HG02759 (cell line): ENCODE measurements around the gene TUB.

Experiments
- ATAC-seq: cut with Tn5 transposase; IDR thresholded peaks from one replicate; pipeline ENCODE4 v1.9.1; 2021; ENCODE audit warnings: mild to moderate bottlenecking, moderate library complexity; ENCODE audit not compliant: unreplicated experiment

The TUB gene

DNA sequence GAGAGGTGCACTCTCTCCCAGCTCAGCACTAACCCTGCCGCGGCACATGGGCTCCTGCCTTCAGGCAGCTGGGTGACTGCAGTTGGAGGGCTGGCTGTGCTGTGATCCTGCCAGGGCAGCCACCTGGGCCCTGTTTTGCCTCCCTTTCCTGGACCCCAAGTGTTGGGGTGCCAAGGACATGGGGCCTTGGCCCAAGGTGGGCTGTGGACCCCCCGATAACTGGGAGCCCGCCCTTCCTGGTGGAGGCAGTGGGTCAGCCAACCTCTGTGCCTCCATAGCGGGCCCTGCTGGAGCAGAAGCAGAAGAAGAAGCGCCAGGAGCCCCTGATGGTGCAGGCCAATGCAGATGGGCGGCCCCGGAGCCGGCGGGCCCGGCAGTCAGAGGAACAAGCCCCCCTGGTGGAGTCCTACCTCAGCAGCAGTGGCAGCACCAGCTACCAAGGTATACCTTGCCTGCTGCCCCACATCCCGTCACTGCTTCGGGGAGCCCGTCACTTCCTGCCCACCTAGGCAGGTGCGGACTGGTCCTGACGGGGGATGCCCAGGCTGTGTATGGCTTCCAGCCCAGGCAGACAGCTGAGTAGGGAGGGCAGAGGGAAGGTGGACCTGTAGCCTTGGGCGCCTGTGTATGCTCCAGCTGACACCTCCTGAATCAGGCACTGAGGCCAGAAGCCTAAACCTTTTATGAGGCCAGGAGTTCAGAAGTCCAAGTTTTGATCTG lies 8.9 kb downstream of the TUB start:
- no peak for ATAC-seq

DNA sequence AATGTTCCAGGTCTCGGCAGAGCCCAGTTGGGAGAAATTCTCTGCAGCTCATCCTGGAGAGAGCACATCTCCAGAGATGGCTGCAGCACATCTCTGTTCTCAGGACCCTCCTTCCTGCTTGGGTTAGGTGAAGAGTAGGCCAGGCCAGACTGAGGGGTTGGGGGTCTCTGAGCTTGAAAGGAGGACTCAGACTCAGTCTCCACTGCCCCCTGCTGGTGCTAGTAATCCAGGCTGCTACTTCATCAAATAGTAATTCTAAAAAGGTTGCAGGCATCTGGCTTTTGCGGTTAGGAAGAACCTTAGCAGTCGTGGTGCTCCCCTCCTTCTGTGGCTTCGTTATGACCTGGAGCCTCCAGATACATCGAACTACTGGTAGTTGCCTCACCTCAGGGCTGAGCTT lies 9.7 kb downstream of the TUB start:
- ATAC-seq = no peak

DNA sequence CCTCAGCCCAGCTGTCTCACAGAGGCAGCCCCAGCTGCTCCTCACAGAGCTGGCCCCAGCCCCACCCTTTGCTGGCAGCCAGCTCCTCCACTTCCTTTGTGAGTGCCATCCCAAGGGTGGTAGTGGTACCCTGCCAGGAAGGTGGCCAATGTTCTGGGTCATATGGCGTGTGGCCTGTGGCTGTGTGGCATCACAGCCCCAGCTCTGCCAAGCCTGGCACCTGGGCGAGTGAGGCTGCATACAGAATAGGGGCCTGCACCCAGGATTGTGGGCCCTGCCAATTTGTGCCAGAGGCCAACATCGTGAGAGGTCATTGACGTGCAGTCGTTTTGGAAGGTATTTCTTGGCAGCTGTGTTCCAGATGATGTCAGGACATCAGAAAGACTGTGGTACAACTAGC lies 10.7 kb downstream of the TUB start:
- ATAC-seq = no peak

DNA sequence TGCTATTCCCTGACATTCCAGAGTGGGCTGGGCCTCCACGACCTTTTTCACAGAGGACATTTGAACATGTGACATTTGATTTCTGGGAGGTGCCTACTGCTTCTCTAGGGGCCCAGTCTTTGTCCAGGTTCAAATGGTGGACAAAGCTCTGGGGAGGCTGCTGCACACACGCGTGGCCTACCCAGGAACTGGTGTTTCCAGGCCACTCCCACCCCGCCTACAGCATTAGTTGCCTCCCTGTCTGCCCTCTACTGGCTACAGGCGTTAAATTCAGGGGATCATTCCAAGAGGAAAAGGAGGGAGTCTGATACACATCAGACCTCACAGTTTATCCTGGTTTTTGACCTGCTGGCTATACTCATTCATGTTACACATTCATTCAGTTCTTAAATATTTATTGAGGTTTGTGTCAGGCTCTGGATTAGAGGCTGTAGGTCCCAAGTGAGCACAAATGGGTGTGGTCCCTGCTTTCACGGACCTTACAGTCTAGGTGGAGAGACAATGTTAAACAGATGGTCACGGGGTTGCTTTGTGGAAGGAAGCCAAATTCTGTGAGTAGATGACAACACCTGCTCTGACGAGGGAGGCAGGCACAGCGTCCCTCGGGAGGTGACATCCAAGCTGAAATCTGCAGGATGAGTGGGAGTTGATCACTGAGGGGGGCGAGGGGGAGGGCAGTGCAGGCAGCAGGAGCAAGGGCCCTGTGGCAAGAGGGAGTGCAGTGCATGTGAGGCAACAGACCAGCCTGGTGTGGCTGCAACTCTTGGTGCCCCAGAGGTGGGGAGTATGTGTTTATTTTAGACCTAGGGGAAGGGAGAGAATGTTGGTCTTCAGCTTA lies 11.8 kb downstream of the TUB start:
- ATAC-seq = peak; percentile 75

DNA sequence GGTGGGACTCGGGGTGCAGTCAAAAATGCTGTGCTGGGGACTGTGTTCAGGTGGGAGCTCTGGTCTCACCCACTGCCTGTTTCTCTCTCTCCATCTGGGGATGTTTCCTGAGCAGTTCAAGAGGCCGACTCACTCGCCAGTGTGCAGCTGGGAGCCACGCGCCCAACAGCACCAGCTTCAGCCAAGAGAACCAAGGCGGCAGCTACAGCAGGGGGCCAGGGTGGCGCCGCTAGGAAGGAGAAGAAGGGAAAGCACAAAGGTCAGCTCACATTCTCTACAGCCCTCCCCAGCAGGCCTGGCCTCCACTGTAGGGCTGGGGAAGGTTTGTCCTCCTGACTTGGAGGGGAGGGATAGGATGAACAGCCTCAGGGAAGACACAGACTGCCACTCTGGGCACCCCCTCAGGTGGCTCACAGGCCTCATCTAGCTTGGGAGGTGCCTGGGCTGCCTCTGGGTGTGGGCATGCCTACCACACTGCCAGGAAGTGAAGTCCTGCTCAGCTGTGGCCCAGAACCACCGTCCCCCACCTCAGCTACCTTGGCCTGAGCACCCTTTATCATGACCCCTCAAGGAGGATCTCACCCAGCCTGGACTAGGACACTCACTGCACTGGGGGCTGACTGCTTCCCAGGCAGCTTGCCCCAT lies 13.0 kb downstream of the TUB start:
- ATAC-seq = no peak

DNA sequence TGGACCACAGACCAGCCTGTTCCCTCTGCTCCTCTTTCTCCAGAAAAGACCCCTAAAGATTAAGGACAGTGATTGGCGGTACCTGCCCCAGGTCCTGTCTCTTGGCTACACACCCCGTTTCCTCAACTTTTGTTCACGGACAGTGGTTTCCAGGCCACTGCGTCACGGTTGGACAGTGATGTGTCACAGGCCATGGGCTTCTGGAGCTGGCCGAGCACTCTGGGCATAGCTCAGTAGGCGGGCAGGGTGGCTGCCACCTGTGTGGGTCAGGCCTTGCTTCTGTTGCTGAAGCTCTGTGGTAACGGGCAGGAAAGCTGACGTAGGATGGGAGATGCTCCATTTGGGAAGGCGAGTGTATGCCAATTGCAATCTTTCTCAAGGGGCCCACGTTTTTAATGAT lies 13.6 kb downstream of the TUB start:
- ATAC-seq = no peak

DNA sequence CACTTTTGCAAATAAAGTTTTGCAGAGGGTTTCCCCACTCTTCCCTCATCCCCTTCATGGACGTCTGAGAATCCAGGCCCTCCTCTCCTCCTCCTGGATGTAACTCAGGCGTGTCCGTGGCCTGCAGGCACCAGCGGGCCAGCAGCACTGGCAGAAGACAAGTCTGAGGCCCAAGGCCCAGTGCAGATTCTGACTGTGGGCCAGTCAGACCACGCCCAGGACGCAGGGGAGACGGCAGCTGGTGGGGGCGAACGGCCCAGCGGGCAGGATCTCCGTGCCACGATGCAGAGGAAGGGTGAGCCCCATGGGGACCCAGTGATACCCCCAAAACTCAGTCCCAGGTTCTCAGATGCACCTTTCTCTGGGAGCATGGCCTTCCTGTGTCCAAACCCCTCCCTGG lies 14.4 kb downstream of the TUB start:
- no peak for ATAC-seq

DNA sequence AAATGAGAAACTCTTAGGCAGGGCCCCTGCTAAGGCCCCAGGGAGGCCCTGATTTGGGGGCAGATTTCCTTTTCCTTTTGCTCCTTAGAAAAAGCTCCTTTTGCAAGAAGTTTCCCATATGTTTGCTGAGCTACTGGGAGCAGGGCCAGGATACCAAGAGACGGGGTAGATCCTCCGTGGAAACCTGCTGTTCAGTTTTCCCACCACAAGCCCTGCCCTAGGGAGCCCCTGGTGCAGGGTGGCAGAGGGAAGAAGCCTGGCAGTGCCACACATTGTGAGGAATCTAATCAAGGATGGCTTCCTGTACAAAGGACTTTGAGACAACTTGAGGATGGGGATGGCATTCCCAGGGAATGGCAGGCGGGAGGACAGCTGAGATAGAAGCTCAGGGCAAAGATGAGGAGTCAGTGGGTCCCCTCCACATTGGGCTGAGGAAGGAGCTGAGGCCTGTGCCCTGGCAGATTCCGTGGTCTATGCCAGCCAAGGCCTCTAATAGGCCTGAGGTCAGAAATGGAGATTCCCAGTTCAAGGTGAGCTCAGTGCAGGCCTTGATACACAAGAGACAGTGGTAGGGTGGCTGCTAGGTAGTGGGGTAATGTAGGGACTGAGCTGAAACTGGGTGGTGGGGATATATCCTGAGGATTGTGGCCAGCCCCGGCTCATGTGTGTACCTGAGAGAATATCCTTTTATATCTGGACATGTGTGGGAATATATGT lies 15.0 kb downstream of the TUB start:
- ATAC-seq = no peak

DNA sequence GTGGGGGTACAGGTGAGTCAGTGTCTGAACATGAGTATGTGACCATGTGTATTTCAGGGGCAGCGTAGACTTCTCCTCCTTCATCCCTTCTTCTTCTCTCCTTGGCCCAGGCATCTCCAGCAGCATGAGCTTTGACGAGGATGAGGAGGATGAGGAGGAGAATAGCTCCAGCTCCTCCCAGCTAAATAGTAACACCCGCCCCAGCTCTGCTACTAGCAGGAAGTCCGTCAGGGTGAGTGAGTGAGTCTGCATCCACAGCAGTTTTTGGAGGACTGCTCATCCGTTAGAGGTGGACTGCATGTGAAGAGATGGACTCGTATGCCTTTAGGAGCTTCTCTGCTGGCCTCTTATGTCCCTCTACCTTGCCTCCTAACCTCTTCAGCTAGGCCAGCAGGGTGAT lies 15.6 kb downstream of the TUB start:
- no peak for ATAC-seq

DNA sequence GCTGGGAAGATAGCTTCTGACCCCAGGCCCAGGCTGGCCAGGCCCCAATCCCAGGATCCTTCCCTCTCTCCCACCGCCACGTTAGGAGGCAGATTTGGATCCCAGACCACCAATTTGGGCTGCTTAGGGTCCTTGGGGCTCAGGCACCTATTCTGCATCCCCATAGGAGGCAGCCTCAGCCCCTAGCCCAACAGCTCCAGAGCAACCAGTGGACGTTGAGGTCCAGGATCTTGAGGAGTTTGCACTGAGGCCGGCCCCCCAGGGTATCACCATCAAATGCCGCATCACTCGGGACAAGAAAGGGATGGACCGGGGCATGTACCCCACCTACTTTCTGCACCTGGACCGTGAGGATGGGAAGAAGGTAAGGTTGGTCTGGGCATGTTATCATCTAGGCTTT lies 16.1 kb downstream of the TUB start:
- no peak for ATAC-seq

DNA sequence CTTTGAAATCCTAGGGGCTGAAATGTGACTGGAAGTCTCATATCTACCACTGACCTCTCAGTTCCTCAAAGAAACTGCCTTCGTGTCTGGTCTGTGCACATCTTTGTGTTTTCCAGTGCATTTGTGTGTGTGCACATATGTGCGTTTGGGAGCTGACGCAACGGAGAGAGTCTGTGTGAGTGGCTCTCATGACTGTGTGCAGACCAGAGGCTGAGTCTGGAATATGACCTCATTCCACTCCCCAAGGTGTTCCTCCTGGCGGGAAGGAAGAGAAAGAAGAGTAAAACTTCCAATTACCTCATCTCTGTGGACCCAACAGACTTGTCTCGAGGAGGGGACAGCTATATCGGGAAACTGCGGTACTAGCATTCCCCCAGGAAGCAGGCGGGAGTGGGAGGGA lies 16.5 kb downstream of the TUB start:
- no peak for ATAC-seq

DNA sequence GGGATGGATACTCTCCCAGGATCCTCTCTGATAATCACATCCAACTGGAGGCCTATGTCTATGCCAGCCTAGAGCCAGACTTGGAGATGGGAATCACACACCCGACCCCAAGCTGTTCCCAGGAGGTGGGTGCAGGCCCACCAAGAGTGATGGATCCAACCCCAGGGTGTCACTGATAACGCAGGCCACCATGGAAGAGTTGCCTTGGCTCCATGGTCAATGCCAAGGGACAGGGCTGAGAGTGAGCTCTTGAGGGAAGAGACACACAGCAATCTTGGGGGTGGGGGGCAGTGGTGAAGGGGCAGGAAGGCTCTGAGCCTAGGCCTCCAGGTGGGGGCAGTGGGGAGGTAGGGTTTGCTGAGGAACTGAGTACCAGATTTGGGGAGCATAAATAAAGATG lies 16.9 kb downstream of the TUB start:
- no peak for ATAC-seq

DNA sequence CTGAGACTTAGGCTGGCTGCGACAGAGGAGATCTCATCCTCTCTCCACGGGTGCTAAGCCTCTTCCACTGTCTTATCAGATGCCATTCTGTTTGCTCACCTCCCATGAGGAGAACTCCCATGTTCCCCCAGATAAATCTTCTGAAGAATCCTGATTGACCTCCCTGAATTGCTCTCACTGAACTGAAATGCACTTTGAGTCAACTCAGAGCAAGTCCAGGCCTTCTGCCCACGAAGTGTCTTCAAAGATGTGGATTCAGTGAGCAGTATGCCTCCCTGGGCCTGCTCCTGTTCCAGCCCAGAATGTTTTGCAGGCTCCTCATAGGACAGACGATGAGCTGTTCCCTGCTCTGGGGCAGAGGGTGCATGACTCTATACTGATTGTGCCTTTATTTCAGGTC lies 17.4 kb downstream of the TUB start:
- ATAC-seq = no peak

DNA sequence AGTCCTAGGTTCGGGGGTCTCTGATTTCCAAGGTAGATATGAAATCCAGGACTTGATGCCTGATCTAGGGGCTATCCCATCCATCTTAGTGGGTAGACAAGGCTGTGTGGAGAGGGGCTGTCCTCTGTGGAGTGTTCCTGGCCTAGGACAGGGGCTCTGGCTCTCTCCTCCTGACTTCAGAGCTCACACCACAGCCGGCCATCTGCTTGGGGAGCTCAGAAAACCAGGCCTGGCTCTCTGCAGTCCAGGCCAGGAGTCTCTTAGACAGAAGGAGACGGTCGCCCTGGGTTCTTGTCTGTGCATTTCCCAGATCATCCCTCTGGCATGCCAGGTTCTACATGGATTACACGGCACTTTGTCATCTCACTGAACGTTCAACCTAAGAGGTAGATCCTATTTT lies 17.9 kb downstream of the TUB start:
- no peak for ATAC-seq

DNA sequence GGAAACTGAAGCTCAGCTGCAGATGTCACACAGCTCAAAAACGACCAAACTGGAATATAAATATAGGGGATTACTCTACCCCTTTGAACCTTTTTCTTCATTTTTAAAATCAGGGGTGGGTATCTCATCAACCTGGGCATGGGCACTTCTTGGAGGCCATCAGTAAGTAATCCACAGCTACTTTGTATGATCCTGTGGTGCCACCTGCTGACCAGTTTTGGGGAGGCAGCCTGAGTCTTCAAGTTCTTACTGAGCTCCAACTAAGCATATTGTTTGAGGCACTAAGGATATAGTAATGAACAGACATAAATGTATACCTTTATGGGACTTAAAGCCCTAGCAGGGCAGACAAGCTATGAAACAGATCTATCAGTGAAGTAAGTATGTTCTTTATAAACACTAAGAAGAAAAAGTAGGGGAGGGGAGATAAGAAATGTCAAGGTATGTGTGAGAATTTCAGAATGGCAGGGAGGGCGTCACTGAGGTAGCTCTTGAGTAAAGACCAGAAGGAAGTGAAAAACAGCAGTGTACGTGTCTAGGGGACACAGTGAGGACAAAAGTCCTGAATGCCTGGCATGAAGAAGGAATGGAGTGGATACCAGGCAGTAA lies 18.4 kb downstream of the TUB start:
- ATAC-seq = no peak

DNA sequence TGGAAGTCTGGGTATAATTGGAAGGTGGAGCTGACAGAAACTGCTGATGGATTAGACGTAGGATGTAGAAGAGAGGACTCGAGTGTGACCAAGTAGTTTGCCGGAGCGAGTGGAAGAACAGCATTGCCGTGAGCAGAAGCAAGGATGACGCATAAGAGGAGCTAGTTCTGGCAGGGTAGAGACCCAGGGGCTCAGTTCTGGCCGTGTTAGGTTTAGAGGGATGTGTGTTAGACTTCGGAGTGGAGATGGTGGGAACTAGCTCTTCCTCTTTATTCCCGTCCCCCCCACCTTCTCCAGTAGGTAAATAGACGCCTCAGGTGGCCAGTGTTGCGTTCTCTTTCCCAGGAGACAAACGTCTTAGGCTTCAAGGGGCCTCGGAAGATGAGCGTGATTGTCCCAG lies 19.1 kb downstream of the TUB start:
- ATAC-seq = no peak

DNA sequence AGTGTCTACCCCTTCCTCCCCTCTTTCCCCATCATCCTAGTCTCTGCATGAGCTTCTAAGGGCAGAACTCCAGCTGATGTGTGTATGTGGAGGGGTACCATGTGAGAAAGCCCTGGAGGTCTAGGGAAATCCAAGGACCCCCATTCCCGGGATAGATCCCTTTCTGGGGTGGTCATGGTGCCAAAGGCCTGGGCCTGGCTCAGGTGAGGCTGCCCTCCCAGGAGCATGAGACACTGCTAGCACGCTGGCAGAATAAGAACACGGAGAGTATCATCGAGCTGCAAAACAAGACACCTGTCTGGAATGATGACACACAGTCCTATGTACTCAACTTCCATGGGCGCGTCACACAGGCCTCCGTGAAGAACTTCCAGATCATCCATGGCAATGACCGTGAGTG lies 19.6 kb downstream of the TUB start:
- no peak for ATAC-seq

DNA sequence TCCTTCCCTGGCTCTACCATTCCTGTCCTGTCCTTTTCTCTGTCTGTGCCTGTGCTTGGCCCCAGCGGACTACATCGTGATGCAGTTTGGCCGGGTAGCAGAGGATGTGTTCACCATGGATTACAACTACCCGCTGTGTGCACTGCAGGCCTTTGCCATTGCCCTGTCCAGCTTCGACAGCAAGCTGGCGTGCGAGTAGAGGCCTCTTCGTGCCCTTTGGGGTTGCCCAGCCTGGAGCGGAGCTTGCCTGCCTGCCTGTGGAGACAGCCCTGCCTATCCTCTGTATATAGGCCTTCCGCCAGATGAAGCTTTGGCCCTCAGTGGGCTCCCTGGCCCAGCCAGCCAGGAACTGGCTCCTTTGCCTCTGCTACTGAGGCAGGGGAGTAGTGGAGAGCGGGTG lies 20.4 kb downstream of the TUB start:
- ATAC-seq = no peak

DNA sequence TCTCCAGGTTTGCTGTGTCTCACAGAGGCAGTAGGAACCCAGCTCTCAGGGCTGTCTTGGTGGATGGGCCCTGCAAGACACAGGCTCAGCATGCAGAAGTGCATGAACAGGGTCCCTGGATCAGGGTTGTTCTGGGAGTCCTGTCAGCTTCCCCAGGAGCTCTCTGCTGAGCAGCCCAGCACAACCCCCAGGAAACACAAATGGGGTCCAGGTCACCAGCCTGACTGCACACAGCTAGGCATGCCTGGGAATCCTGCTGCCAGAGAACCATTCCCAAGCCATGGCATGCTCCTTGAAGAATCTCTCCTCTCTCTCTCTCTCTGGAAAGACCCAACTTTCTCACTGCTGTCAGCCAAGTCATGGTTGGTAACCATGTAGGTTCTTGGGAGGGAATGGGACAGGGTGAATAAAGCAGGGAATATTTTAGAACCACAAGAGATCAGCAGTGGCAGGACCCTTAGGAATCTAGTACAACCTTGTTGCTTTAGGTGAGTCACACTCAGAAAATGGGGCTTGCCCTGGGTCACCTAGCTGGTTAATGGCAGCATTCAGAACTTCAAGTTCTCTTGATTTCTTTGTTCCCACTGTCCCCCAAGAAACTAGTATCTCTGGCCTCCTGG lies 21.4 kb downstream of the TUB start:
- no peak for ATAC-seq

DNA sequence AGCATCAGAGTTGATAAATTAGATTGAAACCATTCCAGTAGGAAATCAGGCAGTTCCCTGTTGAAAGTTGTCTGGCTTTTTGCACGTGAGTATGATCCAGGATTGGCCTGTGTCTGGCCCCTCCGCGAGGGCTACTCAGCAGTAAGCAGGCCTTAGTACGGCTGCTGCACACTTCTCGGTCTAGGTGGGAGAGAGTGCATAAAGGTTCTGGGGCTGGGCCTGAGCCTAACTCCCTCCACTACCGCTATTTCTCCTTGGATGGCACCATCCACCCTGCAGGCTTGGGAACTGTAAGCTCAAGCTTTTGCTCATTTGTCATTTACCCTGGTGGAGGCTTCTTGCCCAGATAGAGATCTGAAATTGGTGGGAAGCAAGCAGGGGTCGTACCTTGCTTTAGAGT lies 22.0 kb downstream of the TUB start:
- ATAC-seq = no peak

DNA sequence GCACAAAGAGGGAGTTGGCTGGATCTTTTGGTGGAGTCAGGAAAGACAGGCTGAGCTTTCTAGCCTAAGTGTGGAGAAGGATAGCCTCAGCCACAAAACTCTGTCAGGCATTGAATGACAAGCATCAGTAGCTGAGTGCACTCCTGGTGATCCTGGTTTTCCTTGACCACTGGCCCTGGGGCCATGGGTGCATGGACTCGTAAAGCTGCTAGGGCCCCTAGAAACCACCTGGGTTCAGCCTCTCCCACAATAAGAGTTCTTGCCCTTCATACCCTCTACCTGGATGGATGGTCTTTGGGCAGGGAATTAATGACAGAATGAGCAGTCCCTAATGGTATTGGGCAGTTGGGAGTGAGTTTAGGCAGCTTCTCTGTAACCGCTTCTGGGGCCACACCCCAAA lies 22.9 kb downstream of the TUB start:
- ATAC-seq = no peak
